Measurements from ENCODE around the gene OBSCN.
"Not testable (repeated sequence)": the region's sequence is repeated elsewhere in the genome, so short reads cannot be mapped to it uniquely, and the experiment has no call there.

OBSCN gene

DNA sequence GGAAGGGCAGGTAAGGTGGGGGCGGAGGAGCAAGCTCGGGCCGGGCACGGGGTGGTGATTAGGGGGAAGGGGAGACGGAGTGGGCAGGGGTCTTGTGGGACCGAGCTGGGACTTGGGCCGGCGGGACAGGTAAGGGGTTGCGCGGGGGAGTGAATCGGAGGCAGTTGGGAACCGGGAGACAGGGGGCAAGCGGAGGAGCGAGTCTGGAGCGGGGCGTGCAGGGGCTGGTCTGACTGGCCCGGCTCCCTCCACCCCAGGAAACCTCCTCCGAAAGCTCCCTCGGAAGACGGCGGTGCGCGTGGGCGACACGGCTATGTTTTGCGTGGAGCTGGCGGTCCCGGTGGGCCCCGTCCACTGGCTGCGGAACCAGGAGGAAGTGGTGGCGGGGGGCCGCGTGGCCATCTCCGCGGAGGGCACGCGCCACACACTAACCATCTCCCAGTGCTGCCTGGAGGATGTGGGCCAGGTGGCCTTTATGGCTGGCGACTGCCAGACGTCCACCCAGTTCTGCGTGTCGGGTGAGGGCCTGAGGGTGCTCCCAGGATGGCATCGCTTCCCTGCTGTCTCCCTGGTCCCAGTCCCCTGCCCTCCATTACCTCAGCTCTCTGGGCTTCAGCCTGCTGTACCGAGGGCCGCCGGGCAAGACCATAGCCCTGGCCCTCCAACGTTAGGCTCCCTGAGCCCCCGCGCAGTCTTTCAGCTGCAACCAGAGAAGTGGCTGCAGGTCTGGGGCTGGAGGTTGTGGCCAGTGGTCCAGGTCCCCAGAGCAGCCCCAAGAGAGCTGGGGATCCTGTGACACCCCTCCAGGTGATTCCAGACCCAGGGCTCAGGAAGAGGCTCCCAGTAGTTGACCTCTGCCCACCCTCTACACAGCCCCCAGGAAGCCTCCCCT is 6.3 kb downstream of the OBSCN start:
- DNase-seq, result no peak

DNA sequence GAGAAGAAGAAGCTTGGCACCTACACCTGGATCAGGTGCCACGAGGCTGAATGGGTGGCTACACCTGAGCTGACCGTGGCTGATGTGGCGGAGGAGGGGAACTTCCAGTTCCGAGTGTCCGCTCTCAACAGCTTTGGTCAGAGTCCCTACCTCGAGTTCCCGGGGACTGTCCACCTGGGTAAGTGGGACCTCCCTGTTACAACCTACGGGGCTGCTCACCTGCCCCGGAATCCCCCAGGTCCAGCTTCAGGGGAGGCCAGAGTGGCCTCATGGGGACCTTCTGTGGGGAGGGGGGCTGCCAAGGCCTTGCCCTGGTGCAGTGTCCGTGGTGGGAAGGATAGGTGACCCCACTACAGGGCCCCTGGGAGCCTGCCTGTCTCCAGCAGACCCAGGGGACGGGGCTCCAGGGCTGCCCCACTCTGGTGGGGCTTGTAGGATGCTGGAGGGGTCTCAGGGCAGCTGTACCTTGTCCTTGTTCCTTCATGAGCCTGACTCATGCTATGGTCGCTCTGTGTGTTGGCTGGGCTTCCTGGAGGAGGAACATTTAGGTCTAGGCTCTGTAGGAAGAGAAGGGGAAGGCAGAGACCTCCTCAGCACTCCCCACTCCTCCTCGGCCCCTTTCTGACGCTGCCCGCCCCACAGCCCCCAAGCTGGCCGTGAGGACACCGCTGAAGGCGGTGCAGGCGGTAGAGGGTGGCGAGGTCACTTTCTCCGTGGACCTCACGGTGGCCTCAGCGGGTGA is 7.2 kb downstream of the OBSCN start:
- DNase-seq, result no peak

DNA sequence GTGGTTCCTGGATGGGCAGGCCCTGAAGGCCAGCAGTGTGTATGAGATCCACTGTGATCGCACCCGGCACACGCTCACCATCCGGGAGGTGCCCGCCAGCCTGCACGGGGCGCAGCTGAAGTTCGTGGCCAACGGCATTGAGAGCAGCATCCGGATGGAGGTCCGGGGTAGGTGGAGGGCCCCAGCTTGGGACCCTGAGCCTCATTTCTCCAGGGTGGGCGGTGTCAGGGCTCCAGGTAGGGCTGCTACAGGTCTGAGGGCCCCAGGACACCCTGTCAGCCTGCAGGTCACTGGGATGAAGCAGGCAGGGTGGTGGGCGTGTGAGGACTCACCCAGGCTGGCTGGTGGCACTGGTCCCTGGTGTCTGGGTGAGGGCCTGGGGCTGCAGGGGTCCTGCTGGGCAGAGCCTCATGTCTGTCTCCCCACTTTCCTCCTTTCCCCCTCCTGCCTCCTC is 7.8 kb downstream of the OBSCN start:
- no peak for DNase-seq

DNA sequence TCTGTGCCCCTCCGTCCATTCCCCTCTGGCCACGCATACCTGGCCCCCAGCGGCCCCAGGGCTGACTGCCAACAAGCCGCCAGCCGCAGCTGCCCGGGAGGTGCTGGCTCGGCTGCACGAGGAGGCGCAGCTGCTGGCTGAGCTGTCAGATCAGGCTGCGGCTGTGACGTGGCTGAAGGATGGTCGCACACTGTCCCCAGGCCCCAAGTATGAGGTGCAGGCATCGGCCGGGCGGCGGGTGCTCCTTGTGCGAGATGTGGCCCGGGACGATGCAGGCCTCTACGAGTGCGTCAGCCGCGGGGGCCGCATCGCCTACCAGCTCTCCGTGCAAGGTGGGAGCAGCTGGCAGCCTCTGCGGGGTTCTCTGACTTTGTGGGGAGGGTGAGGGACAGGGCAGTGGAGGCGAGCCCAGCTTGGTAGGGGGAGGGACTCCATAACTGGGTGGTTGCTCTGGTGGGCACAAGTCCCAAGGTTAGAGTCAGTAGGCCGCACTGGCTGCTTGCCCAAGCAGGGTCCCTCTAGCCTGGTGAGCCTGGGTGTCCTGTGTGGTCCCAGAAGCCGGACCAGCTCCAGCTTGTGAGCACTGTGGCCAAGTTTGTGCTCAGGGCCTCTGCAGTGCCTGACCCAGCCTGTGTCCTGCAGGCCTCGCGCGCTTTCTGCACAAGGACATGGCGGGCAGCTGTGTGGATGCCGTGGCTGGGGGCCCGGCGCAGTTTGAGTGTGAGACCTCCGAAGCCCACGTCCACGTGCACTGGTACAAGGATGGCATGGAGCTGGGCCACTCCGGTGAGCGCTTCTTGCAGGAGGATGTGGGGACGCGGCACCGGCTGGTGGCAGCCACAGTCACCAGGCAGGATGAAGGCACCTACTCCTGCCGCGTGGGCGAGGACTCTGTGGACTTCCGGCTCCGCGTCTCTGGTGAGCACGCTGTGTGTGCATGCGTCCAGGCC is 8.8 kb downstream of the OBSCN start:
- DNase-seq, result peak; percentile 74

DNA sequence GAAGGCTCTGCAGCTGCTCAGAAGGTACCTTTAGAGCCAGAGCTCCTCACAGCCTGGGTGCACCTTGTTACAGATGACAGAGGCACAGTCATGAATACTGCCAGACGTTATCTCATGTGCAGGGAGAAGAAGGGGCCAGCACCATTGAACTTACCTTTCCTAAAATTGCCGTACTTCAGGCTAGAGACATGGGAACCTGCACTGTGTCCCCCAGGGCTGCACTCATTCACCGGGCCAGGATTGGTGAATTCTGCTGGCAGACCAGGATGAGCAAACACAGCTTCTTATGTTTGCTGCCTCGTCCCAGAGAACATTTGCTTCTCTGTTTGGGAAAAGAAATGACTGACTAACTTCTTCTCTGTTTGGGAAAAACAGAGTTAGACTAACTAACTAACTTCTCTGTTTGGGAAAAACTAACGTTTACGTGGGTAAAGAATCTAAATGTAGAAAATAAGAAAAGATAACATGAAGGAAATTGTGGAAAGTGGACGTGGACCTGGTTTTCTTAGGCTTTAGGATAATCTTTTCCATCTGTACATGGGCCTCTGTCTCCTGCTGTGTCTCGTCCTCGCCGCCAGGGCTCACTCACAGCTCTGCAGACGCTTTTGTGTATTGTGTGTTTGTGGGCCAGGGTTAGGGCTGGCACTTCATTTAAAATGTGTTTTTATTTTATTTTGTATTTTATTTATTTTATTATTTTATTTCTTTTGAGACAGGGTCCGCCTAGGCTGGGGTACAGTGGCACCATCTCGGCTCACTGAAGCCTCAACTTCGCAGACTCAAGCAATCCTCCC is 9.9 kb downstream of the OBSCN start:
- no peak for DNase-seq

DNA sequence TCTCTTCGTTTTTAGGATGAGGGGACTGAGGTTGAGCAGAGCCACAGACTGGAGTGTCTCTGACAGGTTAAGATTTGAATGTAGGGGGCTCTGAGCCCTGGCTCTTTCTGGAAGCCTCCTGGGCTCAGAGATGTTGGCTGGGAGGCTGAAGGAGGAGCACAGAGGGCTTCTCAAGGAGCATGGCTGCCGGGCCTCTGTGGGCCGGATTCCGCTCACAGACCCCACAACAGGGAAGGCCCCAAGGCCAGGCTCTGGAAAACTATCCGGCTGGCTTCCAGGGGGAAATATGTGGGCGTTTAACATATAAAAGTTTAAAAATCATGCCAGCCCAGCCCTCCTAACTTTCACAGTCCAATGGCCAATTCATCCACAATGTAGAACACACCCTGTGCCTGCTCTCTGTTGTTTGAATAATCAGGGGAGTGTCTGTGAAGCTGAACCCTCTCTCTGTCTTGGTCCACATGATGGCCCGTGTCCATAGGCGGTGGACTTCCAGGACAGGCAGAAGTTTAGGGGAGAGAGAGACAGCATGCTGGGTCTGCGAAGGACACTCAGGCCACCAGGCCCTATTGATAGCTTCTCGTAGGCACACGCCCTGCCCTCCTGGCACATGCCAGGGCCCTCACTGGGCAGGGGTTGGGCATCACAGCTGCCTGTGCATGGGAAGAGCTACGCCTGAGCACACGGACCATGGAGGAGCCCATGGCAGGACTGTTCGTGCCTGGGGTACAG is 10.8 kb downstream of the OBSCN start:
- DNase-seq, result no peak

DNA sequence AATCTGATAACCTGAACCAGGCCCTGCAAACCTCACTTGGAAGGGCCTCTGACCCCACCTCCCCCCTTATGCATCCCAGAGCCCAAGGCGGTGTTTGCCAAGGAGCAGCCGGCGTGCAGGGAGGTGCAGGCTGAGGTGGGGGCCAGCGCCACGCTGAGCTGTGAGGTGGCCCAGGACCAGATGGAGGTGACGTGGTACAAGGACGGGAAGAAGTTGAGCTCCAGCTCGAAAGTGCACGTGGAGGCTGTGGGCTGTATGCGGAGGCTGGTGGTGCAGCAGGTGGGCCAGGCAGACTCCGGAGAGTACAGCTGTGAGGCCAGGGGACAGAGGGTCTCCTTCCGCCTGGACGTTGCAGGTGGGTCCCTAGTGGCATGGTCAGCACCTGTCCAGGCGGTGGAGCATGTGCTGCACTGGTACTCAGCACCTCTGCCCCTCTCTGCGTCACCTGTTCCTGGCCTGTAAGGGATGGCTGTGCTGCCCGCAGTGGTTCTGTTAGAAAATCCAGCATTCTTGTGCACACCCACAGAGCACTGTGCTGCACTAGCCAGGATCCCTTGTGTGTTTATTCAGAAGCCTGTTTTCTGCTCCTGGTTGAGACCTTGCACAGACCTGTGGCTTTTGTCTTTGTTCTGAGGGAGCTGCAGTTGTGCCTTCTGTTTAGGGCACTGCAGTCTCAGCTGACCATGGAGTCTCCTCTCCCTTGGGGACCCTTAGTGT is 11.6 kb downstream of the OBSCN start:
- no peak for DNase-seq

DNA sequence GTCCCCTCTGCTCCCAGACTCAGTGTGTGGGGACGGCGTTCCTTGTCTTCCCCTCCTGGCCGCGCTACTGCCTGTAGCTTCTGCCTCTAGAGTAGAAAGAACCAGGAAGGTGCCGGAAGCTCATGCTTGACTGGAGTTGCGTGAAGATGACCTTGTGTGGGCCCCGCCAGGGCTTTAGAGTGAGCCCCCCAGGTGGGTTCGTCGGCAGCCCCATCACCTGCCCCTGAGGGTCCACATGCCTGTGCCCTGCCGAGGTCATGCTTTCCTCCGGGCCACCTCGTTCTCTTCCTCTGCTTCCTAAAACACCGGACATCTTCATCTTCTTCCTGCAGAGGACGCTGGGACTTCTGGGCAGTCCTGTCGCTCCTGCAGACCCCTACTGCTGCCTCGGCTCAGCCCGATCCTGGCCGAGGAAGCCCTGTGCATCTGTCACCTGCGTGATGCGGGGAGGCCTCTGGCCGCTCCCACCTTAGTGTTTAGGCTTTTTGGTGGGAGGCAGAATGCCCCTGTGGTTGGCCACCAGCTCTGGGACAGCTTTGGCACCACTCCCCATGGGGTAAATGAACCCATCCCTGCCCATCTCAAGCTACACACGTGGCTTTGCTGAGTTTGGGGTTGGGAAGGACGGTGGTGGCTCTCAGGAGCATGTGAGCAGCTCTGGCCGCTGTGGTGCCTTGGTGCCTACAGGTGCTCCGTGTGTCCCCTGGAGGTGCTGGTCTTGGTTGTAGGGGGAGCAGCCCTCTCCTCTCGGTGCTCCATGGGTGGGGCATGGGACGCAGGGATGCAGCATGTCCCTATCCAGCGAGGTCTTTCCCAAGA is 12.3 kb downstream of the OBSCN start:
- DNase-seq, result no peak

DNA sequence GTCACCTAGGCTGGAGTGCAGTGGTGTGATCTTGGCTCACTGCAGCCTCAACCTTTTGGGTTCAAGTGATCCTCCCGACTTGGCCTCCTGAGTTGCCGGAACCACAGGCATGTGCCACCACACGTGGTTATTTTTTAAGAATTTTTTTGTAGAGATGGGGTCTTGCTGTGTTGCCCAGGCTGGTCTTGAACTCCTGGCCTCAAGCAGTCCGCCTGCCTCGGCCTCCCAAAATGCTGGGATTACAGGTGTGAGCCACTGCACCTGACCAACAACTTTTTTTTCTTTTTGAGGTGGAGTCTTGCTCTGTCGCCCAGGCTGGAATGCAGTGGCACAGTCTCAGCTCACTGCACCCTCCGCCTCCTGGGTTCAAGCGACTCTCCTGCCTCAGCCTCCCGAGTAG is 13.3 kb downstream of the OBSCN start:
- not testable (repeated sequence) for DNase-seq

DNA sequence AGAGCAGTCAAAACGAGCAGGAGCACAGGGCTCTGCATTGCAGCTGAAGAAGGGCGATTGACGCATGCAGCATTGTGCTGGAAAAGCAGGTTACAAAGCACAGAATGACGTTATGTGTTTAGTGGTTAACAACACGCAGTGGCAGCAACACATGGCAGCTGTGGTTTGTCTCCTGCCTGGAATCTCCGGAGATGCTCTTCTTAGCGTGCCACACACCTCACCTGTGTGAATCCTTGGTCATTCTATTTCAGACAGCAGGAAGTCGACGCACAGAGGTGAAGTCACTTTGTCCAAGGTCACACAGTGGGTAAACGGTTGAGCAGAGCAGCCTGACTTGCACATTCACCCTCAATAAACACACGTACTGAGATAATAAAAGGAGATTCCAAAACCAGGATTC is 14.7 kb downstream of the OBSCN start:
- no peak for DNase-seq

DNA sequence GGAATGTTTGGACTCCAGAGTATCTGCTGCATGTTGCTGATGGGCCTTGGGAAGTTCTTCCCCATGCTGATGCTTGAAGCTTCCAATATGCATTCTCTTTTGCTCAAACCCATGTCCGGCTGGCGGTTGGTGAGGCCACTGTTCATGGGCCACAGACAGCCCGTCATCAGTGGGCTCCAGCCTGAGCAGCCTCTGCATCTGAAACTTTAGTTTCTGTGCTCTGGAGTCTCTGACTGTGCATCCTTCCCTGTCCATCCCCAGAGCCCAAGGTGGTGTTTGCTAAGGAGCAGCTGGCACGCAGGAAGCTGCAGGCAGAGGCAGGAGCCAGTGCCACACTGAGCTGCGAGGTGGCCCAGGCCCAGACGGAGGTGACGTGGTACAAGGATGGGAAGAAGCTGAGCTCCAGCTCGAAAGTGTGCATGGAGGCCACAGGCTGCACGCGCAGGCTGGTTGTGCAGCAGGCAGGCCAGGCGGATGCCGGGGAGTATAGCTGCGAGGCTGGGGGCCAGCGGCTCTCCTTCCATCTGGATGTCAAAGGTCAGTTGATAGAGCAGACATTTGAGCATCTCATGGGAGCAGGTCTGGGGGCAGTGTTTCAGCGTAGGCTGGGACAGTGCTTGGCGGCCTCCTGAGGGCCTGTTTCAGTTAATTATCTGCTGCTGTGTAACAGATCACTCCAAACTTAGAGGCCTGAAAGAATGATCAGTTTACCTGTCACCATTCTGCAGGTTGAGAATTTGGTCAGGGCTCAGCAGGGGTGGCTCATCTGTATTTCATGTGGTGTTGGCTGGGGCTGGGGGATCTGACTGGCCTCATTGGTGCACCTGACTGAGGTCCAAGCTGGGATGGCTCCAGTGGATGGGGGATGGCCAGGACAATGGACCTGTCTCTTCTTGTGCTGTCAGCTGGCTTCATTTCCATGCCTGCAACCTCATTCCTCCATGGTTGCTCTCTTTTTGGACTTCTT is 16.6 kb downstream of the OBSCN start:
- DNase-seq, result no peak

DNA sequence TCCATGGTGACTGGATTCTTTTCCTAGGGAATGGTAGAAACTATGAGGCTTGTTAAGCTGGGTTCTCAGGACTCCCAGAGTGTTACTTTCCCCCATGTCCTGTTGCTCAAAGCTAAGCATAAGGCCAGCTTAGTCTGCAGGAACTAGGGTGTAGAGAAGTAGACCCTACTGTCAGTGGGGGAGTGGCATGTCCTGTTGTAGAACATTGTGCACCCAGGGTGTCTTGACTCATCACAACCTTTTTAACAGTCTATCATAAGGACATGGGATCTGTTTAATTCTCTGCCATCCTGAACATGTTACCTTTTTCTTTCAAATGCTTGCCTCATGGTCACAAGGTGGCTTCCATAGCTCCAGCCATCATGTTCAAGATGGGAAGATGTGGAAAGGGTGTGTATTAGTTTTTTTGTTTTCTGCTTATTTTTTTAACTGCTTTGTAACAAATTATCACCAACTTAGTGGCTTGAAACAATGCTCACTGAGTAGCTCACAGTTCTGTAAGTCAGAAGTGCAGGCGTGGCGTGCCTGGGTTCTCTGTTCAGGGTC is 17.4 kb downstream of the OBSCN start:
- DNase-seq, result no peak

DNA sequence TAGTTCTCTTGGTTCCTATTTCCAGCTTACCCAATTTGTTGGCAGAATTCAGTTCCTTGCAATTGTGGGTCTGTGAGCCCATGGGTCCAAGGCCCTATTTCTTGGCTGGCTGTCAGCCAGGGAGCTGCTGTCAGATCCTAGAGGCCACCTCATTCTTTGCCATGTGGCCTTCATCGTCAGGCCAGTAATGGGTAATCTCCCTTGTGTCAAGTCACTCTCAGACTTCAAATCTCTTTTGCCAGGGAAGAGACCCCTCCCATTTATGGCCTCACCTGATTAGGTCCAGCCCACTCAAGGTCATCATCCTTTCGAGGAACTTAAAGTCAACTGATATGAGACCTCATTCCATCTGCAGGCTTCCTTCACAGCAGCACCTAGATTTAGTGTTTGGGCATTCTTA is 17.9 kb downstream of the OBSCN start:
- no peak for DNase-seq

DNA sequence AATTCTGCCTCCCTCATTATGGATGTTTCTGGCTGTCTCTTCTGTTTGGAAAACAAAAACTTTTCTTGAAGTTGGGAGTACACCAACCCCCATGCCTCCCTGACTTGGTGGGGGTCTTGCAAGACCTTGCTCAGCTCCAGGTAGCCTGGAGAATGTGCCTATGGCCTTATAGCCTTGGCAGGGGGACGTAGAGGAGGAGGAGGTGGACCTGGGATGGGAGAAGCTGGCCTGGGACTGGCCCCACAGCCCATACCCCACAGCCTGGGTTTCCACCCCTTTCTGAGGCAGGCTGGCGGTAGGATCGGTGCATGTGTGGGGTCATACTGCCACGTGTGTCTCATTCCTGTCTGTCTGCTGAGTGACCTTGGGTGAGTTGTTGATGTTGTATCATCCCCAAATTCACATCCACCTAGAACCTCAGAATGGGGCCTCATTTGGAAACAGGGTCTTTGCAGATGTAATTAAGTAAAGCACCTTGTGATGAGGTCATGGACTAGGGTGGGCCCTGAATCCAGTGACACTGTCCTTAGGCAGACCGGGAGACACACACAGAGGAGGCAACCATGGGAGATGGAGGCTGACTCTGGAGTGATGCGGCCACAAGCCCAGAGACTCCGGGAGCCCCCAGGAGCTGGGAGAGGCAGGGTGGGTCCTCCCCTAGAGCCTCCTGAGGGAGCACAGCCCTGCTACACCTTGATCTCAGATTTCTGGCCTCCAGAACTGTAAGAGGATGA is 18.5 kb downstream of the OBSCN start:
- DNase-seq, result no peak

DNA sequence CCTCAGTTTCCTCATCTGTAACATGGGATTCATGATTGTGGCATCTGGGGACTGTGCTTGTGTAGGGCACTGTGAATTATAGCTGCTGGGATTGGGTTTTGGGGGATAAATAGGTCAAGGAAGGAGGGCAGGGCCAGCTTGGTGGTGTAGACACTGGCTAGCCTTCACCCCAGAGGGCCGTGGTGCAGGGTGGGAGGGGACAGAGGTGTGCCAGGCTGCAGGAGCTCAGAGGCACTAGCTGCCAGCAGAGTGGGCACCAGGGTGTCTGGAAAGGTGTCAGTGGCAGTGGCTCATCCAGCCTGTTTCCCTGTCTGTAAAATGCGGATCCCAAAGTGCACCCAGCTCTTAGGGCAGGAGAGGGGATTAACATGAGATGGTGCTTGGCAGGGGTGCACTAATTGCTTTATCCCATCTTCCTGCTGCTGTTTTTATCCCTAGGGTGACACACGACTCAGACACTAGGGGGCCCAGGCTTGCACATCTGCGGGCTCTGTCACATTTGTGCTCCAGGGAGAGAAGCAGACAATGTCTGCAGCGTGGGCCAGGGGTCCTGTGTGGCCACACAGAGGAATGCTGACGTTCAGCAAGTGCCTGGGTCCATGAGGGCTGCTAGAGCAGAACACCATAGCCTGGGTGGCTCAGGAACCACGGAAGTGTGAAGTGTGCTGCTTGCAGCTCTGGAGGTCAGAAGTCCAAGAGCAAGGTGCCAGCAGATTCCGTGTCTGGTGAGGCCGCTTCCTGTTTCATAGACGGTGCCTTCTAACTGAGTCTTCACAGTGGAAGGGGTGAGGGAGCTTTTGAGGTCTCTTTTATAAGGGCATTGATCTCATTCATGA is 19.3 kb downstream of the OBSCN start:
- peak; percentile 16 for DNase-seq

DNA sequence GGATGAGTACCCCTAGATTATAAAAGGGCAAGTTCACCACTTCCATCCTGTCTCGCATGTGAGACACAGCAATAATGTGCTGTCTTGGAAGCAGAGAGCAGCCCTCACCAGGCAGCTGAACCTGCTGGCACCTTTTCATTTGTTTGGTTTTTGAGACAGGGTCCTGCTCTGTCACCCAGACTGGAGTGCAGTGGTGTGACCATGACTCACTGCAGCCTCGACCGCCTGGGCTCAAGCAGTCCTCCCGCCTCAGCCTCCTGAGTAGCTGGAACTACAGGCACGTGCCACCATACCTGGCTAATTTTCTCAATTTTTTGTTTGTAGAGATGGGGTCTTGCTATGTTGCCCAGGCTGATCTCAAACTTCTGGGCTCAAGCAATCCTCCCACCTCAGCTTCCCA is 20.3 kb downstream of the OBSCN start:
- DNase-seq, result not testable (repeated sequence)
